K562 (cell line): ENCODE measurements around the gene TTLL10. TPM values are rescaled to one million over a fixed set of nuclear protein-coding genes. Genes with fewer than 3 reads are reported as not detected.

Experiments used
- ATF1 ChIP-seq, 2 experiments: fragments of 450-650 bp in 1 of 2; IDR thresholded peaks; 2 replicates each; pipeline ENCODE4 v1.6.1; 2016; ENCODE audit warnings: missing compliant biosample characterization in 1 of 2, missing genetic modification characterization in 1 of 2
- CBX1 ChIP-seq: sonication (generic); IDR thresholded peaks from 2 replicates; pipeline ENCODE4 v1.6.1; 2016; ENCODE audit warnings: antibody characterized with exemption, low read depth, mild to moderate bottlenecking
- DIDO1 ChIP-seq: fragments of 450-650 bp; IDR thresholded peaks from 2 replicates; pipeline ENCODE4 v1.6.1; 2016; ENCODE audit warnings: low read depth, missing biosample characterization, missing genetic modification characterization
- HDAC1 ChIP-seq, 2 experiments: fragments of 450-650 bp; IDR thresholded peaks; 2 replicates each; pipeline ENCODE4 v1.6.1; 2016 to 2017; ENCODE audit warnings: inconsistent platforms in 1 of 2, mild to moderate bottlenecking in 1 of 2, moderate library complexity in 1 of 2
- KAT7 ChIP-seq: sonication (generic); formaldehyde crosslinking; IDR thresholded peaks from 2 replicates; pipeline ENCODE4 v1.8.0; 2022; ENCODE audit warnings: missing genetic modification reagents, mild to moderate bottlenecking, borderline replicate concordance
- TBP ChIP-seq: optimal IDR thresholded peaks from 2 replicates; pipeline ENCODE3; 2011; ENCODE audit warnings: low read depth, low read length, improper control_type of control experiment
- TGIF2 ChIP-seq: sonication (generic); formaldehyde crosslinking; IDR thresholded peaks from 2 replicates; pipeline ENCODE4 v1.8.1; 2022; ENCODE audit warnings: mild to moderate bottlenecking, missing genetic modification reagents, moderate library complexity
- TRIM28 ChIP-seq: fragments of 450-650 bp; IDR thresholded peaks from 2 replicates; pipeline ENCODE4 v1.6.1; 2017
- ZC3H8 ChIP-seq: fragments of 450-650 bp; IDR thresholded peaks from 2 replicates; pipeline ENCODE4 v1.6.1; 2017
- polyA plus RNA-seq, 8 experiments: library from polyadenylated mRNA; depleted of rRNA in 4 of 8; stranded (reverse) in 5 of 8; unstranded in 3 of 8; fragments of >200 nt; fragmentation: Nextera tagmentation in 2 of 8; fragmentation: Illumina TruSeq in 1 of 8; extraction: Ambion mirVana in 2 of 8; extraction: Trizol in 1 of 8; gene quantifications; 2 replicates each; pipeline versions ENCODE4 v1.2.1 to v1.2.3, GENCODE V29; 2011 to 2014; ENCODE audit warnings: inconsistent platforms in 1 of 8, missing spikeins in 1 of 8
- total RNA-seq, 7 experiments: library from RNA; depleted of rRNA in 6 of 7; stranded (reverse); fragments of >200 nt in 6 of 7; fragmentation: Illumina TruSeq in 2 of 7; extraction: Trizol in 2 of 7; gene quantifications; 2 replicates each; pipeline versions ENCODE4 v1.2.1 to v1.2.3, GENCODE V29; 2011 to 2021; ENCODE audit warnings: low replicate concordance in 1 of 7
- TF ChIP-seq, protein P1 (sequence below): sonication (generic); formaldehyde crosslinking; IDR thresholded peaks from 2 replicates; pipeline ENCODE4 v1.8.0; 2022; ENCODE audit warnings: mild to moderate bottlenecking, missing genetic modification reagents
- TF ChIP-seq, protein P2 (sequence below), 3 experiments: fragments of 200-800 bp in 1 of 3; fragments of 250-450 bp in 1 of 3; fragments of 450-650 bp in 1 of 3; sonication (Bioruptor Pico) in 1 of 3; sonication (Bioruptor generic) in 1 of 3; formaldehyde crosslinking in 1 of 3; IDR thresholded peaks; 2 replicates each; pipeline versions ENCODE4 v1.6.1 to v1.8.0; 2016 to 2022; ENCODE audit warnings: mild to moderate bottlenecking in 2 of 3, missing genetic modification characterization in 2 of 3, missing compliant biosample characterization in 1 of 3, moderate library complexity in 1 of 3
- TF ChIP-seq, protein P3 (sequence below): fragments of 250-450 bp; sonication (Bioruptor Pico); IDR thresholded peaks from 2 replicates; pipeline ENCODE4 v1.8.0; 2021; ENCODE audit warnings: borderline replicate concordance, mild to moderate bottlenecking, moderate library complexity; ENCODE audit not compliant: poor library complexity, severe bottlenecking

Gene TTLL10
- total and polyA plus RNA-seq, 9 of the 15 experiments (the other 6 are each of a cell fraction or from before 2014, with no cell fraction given) = not detected

DNA sequence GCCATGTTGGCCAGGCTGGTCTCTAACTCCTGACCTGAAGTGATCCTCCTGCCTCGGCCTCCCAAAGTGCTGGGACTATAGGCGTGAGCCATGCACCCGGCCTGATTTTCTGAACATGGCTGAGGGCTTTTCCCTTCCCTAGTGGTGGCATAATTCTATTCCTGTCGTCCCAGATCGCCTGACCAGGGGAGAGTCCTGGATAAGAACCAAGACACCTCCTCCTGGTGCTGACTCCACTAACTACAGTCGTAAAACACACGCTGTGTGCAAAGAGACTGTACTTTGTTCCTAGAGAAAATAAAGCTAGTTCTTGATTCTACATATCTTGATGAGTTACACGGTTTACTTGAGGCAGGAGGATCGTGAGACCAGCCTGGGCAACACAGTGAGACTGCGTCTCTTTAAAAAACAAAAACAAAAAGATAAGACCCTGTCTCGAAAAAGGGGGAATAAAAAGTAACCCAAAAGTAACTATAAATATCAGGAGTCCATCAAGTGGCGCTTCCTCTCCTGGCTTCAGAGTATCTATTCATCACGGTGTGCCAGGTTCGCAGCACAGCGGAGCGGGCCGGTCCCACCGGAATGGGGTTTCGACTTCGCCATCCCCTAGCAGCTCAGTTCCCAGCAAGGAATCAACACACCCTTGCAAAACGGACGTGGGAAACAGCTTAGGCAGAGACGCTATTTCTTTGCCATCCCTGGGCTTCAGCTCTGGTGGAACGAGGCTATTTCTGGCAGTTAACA is 57.1 kb downstream of the TTLL10 start (continued):
- TF ChIP-seq, protein P1, sequence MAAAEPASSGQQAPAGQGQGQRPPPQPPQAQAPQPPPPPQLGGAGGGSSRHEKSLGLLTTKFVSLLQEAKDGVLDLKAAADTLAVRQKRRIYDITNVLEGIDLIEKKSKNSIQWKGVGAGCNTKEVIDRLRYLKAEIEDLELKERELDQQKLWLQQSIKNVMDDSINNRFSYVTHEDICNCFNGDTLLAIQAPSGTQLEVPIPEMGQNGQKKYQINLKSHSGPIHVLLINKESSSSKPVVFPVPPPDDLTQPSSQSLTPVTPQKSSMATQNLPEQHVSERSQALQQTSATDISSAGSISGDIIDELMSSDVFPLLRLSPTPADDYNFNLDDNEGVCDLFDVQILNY (CRISPR knock-in tag) = 0 out of 2 replicates have a peak, but pooled peaks have one; percentile 38
- TF ChIP-seq, protein P2, sequence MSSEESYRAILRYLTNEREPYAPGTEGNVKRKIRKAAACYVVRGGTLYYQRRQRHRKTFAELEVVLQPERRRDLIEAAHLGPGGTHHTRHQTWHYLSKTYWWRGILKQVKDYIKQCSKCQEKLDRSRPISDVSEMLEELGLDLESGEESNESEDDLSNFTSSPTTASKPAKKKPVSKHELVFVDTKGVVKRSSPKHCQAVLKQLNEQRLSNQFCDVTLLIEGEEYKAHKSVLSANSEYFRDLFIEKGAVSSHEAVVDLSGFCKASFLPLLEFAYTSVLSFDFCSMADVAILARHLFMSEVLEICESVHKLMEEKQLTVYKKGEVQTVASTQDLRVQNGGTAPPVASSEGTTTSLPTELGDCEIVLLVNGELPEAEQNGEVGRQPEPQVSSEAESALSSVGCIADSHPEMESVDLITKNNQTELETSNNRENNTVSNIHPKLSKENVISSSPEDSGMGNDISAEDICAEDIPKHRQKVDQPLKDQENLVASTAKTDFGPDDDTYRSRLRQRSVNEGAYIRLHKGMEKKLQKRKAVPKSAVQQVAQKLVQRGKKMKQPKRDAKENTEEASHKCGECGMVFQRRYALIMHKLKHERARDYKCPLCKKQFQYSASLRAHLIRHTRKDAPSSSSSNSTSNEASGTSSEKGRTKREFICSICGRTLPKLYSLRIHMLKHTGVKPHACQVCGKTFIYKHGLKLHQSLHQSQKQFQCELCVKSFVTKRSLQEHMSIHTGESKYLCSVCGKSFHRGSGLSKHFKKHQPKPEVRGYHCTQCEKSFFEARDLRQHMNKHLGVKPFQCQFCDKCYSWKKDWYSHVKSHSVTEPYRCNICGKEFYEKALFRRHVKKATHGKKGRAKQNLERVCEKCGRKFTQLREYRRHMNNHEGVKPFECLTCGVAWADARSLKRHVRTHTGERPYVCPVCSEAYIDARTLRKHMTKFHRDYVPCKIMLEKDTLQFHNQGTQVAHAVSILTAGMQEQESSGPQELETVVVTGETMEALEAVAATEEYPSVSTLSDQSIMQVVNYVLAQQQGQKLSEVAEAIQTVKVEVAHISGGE (CRISPR knock-in tag; IDR thresholded peaks at IDR 0.05) = peak in 1 of 3 experiments; percentile 67; a peak in 1 of 6 replicates
- TF ChIP-seq, protein P3, sequence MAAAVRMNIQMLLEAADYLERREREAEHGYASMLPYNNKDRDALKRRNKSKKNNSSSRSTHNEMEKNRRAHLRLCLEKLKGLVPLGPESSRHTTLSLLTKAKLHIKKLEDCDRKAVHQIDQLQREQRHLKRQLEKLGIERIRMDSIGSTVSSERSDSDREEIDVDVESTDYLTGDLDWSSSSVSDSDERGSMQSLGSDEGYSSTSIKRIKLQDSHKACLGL (CRISPR knock-in tag) = no peak
- TF ChIP-seq CBX1 (0 out of 2 replicates have a peak, but pooled peaks have one; percentile 14), DIDO1 (tag) (no peak), ATF1 (CRISPR knock-in tag; IDR thresholded peaks at IDR 0.05) (no peak), ATF1 (tag; IDR thresholded peaks at IDR 0.05) (no peak), KAT7 (CRISPR knock-in tag) (0 out of 2 replicates have a peak, but pooled peaks have one; percentile 60), TRIM28 (0 out of 2 replicates have a peak, but pooled peaks have one; percentile 10), TGIF2 (no peak), ZC3H8 (no peak), TBP (peak; percentile 28), HDAC1 (IDR thresholded peaks at IDR 0.05) (0 out of 4 replicates have a peak, but pooled peaks of 1 of the 2 experiments have one; percentile 7)
